HG03025 (cell line): ENCODE data around the gene MDFIC2.
"Not testable (repeated sequence)": the region's sequence is repeated elsewhere in the genome, so short reads cannot be mapped to it uniquely, and the experiment has no call there.

ENCODE experiments used
- ATAC-seq: cut with Tn5 transposase; IDR thresholded peaks from one replicate; pipeline ENCODE4 v1.9.1; 2021; ENCODE audit warnings: mild to moderate bottlenecking, moderate library complexity; ENCODE audit not compliant: unreplicated experiment, low FRiP score

MDFIC2 gene

GRCh38 chr3:70312336-70312735, at the start of gene MDFIC2:
MDFIC2 (minus strand) TSS chr3:70312638; CDS start chr3:70311973, 665 bp downstream.
- ATAC-seq, result no peak

- peak; percentile 70 for ATAC-seq
Measured at GRCh38 chr3:70360979-70361760, 48.7 kb upstream of the MDFIC2 start.

- ATAC-seq, result no peak
Measured at GRCh38 chr3:70359711-70360110, 47.3 kb upstream of the MDFIC2 start.

GRCh38 chr3:70358978-70359580, 46.6 kb upstream of the MDFIC2 start:
- ATAC-seq, result no peak

GRCh38 chr3:70352215-70352614, 39.8 kb upstream of the MDFIC2 start:
- no peak for ATAC-seq

- no peak for ATAC-seq
Measured at GRCh38 chr3:70342149-70342548, 29.7 kb upstream of the MDFIC2 start.

GRCh38 chr3:70336885-70337284, 24.4 kb upstream of the MDFIC2 start:
- ATAC-seq, result not testable (repeated sequence)

- ATAC-seq, result no peak
Measured at GRCh38 chr3:70333080-70333479, 20.6 kb upstream of the MDFIC2 start.

GRCh38 chr3:70315021-70315420, 2.6 kb upstream of the MDFIC2 start:
- no peak for ATAC-seq

GRCh38 chr3:70310809-70311208, 1.6 kb downstream of the MDFIC2 start:
- no peak for ATAC-seq

- no peak for ATAC-seq
Measured at GRCh38 chr3:70309591-70309990, 2.8 kb downstream of the MDFIC2 start.

- no peak for ATAC-seq
Measured at GRCh38 chr3:70308760-70309159, 3.7 kb downstream of the MDFIC2 start.

GRCh38 chr3:70306736-70307135, 5.7 kb downstream of the MDFIC2 start:
- no peak for ATAC-seq

- ATAC-seq, result no peak
Measured at GRCh38 chr3:70298385-70298784, 14.1 kb downstream of the MDFIC2 start.

GRCh38 chr3:70291097-70291482, 21.3 kb downstream of the MDFIC2 start:
- ATAC-seq, result no peak

GRCh38 chr3:70290431-70291096, 21.9 kb downstream of the MDFIC2 start:
- ATAC-seq, result not testable (repeated sequence)

- ATAC-seq, result no peak
Measured at GRCh38 chr3:70281663-70282062, 30.8 kb downstream of the MDFIC2 start.

- no peak for ATAC-seq
Measured at GRCh38 chr3:70277304-70277703, 35.1 kb downstream of the MDFIC2 start.

- no peak for ATAC-seq
Measured at GRCh38 chr3:70276901-70277300, 35.5 kb downstream of the MDFIC2 start.

- no peak for ATAC-seq
Measured at GRCh38 chr3:70273492-70273891, 38.9 kb downstream of the MDFIC2 start.

- ATAC-seq, result no peak
Measured at GRCh38 chr3:70272798-70273197, 39.6 kb downstream of the MDFIC2 start.
